ENCODE results near the gene SLAIN1. TPM values are rescaled to one million over a fixed set of nuclear protein-coding genes. Genes with fewer than 3 reads are reported as not detected.

SLAIN1 gene
- total and polyA plus RNA-seq, 2 of the 13 experiments (the other 11 are each of a cell fraction or from before 2014, with no cell fraction given), result 1.2 to 4.5 TPM

DNA sequence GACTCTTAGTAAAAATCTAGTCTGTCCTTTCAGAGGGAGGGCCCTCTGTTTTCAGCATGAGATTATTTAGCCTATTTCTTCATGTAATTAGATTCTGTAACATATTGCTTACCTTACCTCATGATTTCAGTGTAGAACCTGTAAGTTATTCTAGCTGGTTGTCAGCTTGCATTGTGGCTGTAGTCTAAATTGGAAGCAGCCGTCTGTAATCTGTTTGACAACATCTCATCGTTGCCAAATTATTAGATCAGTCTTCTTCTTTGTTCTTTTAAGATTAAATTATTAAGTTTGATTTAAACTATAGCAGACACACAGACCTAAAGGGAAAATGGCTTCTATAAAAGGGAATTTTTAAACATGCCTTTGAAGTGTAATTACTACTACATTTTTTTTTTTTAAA is 34.8 kb downstream of the SLAIN1 start:
- H3K9me3 ChIP-seq (ENCODE audit: low read length), result no peaks in the 10 kb centered on the region
- FAIRE-seq (no peak), DNase-seq (ENCODE audit: low spot score) (no peak), ATAC-seq (no peak)
- no peaks in the 10 kb centered on the region for H3K27me3 ChIP-seq (ENCODE audit: control insufficient read depth in 1 of 2, insufficient read depth in 2 of 2, low read length in 2 of 2)
- no peaks in the 10 kb centered on the region for H3K4me1 ChIP-seq (ENCODE audit: insufficient read depth, low read length)
- 66% methylated on average over 2 of the region's 2 CpGs for WGBS (ENCODE audit: low lambda C conversion rate)
- H3K4me2 ChIP-seq (ENCODE audit: low read depth, low read length), result no peak overlapping the region
- ChIA-PET CTCF (ENCODE audit: low intra/inter-chr PET ratio, low total read pairs) (no interaction called here), POLR2A (no interaction called here)
- H3K9ac ChIP-seq (ENCODE audit: insufficient read depth, low read depth, low read length), result no peak overlapping the region
- H3K4me3 ChIP-seq (replicated peaks in 1 of 3; ENCODE audit: insufficient read depth in 1 of 3, low read depth in 2 of 3, low read length in 3 of 3), result no peak overlapping the region
- in situ Hi-C loops (cut with HindIII; ENCODE audit: extremely low pct_ligation_motif_present, low pct_unique_long_range_greater_than_20kb) (no loop called here), intact Hi-C loops (cut with micrococcal nuclease; ENCODE audit: unreplicated experiment) (no loop called here)
- no peak overlapping the region for H3K27ac ChIP-seq (ENCODE audit: extremely low read length, insufficient read depth, low read length)
- BruUV-seq (replicated peaks), result no TSS peak
- H4K20me1 ChIP-seq (ENCODE audit: insufficient read depth, low read length), result no peaks in the 10 kb centered on the region
- no peak overlapping the region for H2AFZ ChIP-seq (ENCODE audit: low read length)
- no peaks in the 10 kb centered on the region for H3K36me3 ChIP-seq (replicated peaks in 1 of 2; ENCODE audit: control insufficient read depth in 1 of 2, insufficient read depth in 2 of 2, low read length in 2 of 2)
- H3K79me2 ChIP-seq (ENCODE audit: insufficient read depth, low read length), result no peaks in the 10 kb centered on the region
- TF ChIP-seq, protein P1, sequence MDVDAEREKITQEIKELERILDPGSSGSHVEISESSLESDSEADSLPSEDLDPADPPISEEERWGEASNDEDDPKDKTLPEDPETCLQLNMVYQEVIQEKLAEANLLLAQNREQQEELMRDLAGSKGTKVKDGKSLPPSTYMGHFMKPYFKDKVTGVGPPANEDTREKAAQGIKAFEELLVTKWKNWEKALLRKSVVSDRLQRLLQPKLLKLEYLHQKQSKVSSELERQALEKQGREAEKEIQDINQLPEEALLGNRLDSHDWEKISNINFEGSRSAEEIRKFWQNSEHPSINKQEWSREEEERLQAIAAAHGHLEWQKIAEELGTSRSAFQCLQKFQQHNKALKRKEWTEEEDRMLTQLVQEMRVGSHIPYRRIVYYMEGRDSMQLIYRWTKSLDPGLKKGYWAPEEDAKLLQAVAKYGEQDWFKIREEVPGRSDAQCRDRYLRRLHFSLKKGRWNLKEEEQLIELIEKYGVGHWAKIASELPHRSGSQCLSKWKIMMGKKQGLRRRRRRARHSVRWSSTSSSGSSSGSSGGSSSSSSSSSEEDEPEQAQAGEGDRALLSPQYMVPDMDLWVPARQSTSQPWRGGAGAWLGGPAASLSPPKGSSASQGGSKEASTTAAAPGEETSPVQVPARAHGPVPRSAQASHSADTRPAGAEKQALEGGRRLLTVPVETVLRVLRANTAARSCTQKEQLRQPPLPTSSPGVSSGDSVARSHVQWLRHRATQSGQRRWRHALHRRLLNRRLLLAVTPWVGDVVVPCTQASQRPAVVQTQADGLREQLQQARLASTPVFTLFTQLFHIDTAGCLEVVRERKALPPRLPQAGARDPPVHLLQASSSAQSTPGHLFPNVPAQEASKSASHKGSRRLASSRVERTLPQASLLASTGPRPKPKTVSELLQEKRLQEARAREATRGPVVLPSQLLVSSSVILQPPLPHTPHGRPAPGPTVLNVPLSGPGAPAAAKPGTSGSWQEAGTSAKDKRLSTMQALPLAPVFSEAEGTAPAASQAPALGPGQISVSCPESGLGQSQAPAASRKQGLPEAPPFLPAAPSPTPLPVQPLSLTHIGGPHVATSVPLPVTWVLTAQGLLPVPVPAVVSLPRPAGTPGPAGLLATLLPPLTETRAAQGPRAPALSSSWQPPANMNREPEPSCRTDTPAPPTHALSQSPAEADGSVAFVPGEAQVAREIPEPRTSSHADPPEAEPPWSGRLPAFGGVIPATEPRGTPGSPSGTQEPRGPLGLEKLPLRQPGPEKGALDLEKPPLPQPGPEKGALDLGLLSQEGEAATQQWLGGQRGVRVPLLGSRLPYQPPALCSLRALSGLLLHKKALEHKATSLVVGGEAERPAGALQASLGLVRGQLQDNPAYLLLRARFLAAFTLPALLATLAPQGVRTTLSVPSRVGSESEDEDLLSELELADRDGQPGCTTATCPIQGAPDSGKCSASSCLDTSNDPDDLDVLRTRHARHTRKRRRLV (CRISPR knock-in tag; IDR thresholded peaks at IDR 0.05), result no peak
- TF ChIP-seq ZNF556 (CRISPR knock-in tag; IDR thresholded peaks at IDR 0.05; ENCODE audit: borderline replicate concordance) (no peak), RXRB (CRISPR knock-in tag; IDR thresholded peaks at IDR 0.05; ENCODE audit: borderline replicate concordance) (no peak), ZNF670 (CRISPR knock-in tag; IDR thresholded peaks at IDR 0.05; ENCODE audit: borderline replicate concordance) (no peak), KLF13 (CRISPR knock-in tag; IDR thresholded peaks at IDR 0.05) (no peak), PRMT3 (CRISPR knock-in tag; IDR thresholded peaks at IDR 0.05; ENCODE audit: borderline replicate concordance, low read depth) (no peak), ELF4 (CRISPR knock-in tag; IDR thresholded peaks at IDR 0.05; ENCODE audit: borderline replicate concordance) (no peak), HES4 (CRISPR knock-in tag; IDR thresholded peaks at IDR 0.05; ENCODE audit: borderline replicate concordance) (no peak), ATAD3A (CRISPR knock-in tag; IDR thresholded peaks at IDR 0.05) (no peak), ELF1 (CRISPR knock-in tag; IDR thresholded peaks at IDR 0.05) (no peak), YY1 (IDR thresholded peaks at IDR 0.05; ENCODE audit: insufficient read depth, insufficient replicate concordance, low read depth, low read length) (no peak), ZNF879 (CRISPR knock-in tag; IDR thresholded peaks at IDR 0.05) (no peak), ZSCAN20 (CRISPR knock-in tag; IDR thresholded peaks at IDR 0.05; ENCODE audit: borderline replicate concordance) (no peak)
- TF ChIP-seq, protein P2, sequence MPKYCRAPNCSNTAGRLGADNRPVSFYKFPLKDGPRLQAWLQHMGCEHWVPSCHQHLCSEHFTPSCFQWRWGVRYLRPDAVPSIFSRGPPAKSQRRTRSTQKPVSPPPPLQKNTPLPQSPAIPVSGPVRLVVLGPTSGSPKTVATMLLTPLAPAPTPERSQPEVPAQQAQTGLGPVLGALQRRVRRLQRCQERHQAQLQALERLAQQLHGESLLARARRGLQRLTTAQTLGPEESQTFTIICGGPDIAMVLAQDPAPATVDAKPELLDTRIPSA (CRISPR knock-in tag; IDR thresholded peaks at IDR 0.05; ENCODE audit: borderline replicate concordance), result no peak
- TF ChIP-seq, protein P3, sequence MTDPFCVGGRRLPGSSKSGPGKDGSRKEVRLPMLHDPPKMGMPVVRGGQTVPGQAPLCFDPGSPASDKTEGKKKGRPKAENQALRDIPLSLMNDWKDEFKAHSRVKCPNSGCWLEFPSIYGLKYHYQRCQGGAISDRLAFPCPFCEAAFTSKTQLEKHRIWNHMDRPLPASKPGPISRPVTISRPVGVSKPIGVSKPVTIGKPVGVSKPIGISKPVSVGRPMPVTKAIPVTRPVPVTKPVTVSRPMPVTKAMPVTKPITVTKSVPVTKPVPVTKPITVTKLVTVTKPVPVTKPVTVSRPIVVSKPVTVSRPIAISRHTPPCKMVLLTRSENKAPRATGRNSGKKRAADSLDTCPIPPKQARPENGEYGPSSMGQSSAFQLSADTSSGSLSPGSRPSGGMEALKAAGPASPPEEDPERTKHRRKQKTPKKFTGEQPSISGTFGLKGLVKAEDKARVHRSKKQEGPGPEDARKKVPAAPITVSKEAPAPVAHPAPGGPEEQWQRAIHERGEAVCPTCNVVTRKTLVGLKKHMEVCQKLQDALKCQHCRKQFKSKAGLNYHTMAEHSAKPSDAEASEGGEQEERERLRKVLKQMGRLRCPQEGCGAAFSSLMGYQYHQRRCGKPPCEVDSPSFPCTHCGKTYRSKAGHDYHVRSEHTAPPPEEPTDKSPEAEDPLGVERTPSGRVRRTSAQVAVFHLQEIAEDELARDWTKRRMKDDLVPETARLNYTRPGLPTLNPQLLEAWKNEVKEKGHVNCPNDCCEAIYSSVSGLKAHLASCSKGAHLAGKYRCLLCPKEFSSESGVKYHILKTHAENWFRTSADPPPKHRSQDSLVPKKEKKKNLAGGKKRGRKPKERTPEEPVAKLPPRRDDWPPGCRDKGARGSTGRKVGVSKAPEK (CRISPR knock-in tag; IDR thresholded peaks at IDR 0.05; ENCODE audit: borderline replicate concordance), result no peak

All from HepG2 (cell line).